GM12878 (cell line): ENCODE results near the gene KIF21A. TPM values are rescaled to one million over a fixed set of nuclear protein-coding genes. Genes with fewer than 3 reads are reported as not detected.

ENCODE experiments used
- ATAC-seq: fragments of 200-7000 bp; cut with Tn5 transposase; 3 replicates; pipeline ENCODE4 v1.9.1; 2020; ENCODE audit warnings: mild to moderate bottlenecking, moderate library complexity
- BruUV-seq: library from RNA; stranded (reverse); fragments of 400-500 nt; replicated peaks from 2 replicates; lab custom pipeline; 2021; lab: Mats Ljungman, UMichigan
- CTCF ChIA-PET: fragments of 300-600 bp; sonication (Branson Sonifier 250); formaldehyde crosslinking; extraction: SDS; loops from one replicate; lab custom pipeline; 2021; ENCODE audit warnings: inconsistent platforms; lab: Yijun Ruan, JAX
- POLR2A ChIA-PET: fragments of 350-600 bp; formaldehyde crosslinking; extraction: SDS; loops from one replicate; lab custom pipeline; 2021; ENCODE audit warnings: inconsistent platforms; lab: Charles Lee
- RAD21 ChIA-PET: fragments of 300-600 bp; sonication (Branson Sonifier 250); formaldehyde crosslinking; loops from one replicate; lab custom pipeline; 2023; ENCODE audit warnings: antibody characterized with exemption; ENCODE audit not compliant: unreplicated experiment; lab: Charles Lee
- SMC1A ChIA-PET: fragments of 300-600 bp; sonication (Branson Sonifier 250); formaldehyde crosslinking; loops from one replicate; lab custom pipeline; 2023; ENCODE audit not compliant: unreplicated experiment, uncharacterized antibody; lab: Charles Lee
- DNase-seq: peaks from one replicate; pipeline ENCODE4 v3.0.0-alpha.2; 2011; ENCODE audit warnings: low read depth, low spot score
- FAIRE-seq: peaks from 3 replicates; lab custom pipeline; 2011; peaks lifted over from hg19 to GRCh38; lab: Jason Lieb, UNC
- H2AFZ ChIP-seq: 2 replicates; pipeline ENCODE4 v1.6.0; 2011; ENCODE audit warnings: low read depth, low read length, control low read depth; ENCODE audit not compliant: control insufficient read depth
- H3K27ac ChIP-seq: 2 replicates; pipeline ENCODE4 v1.5.1; 2011; ENCODE audit warnings: control low read depth; ENCODE audit not compliant: control insufficient read depth, insufficient read depth
- H3K27me3 ChIP-seq, 2 experiments: replicated peaks in 1 of 2; 2 replicates each; pipeline versions ENCODE4 v1.6.0 to v1.6.1; 2011; ENCODE audit warnings: low read length in 1 of 2; ENCODE audit not compliant: control insufficient read depth in 2 of 2, insufficient read depth in 2 of 2
- H3K36me3 ChIP-seq, 2 experiments: 2 replicates each; pipeline ENCODE4 v1.5.1; 2011; ENCODE audit warnings: low read length in 1 of 2; ENCODE audit not compliant: control insufficient read depth in 2 of 2, insufficient read depth in 2 of 2
- H3K4me1 ChIP-seq: 2 replicates; pipeline ENCODE4 v1.6.1; 2011; ENCODE audit warnings: mild to moderate bottlenecking, low read length, moderate library complexity, mixed read lengths; ENCODE audit not compliant: control insufficient read depth, insufficient read depth
- H3K4me2 ChIP-seq: 2 replicates; pipeline ENCODE4 v1.6.0; 2011; ENCODE audit warnings: control low read depth; ENCODE audit not compliant: control insufficient read depth, insufficient read depth
- H3K4me3 ChIP-seq: fragments of 200-600 bp; sonication (generic); 2 replicates; pipeline ENCODE4 v1.5.1; 2016
- H3K79me2 ChIP-seq: 2 replicates; pipeline ENCODE4 v1.6.0; 2011; ENCODE audit warnings: low read length; ENCODE audit not compliant: control insufficient read depth, insufficient read depth
- H3K9ac ChIP-seq: 2 replicates; pipeline ENCODE4 v1.8.0; 2011; ENCODE audit warnings: low read length, control low read depth, mixed read lengths; ENCODE audit not compliant: control insufficient read depth, insufficient read depth
- H3K9me3 ChIP-seq: replicated peaks from 3 replicates; pipeline ENCODE4 v1.5.1; 2011; ENCODE audit warnings: mild to moderate bottlenecking, low read length; ENCODE audit not compliant: control insufficient read depth, insufficient read depth
- H4K20me1 ChIP-seq: 2 replicates; pipeline ENCODE4 v1.6.0; 2011; ENCODE audit not compliant: control insufficient read depth, insufficient read depth
- ASH2L ChIP-seq: fragments of 300-600, 200-600 bp; sonication (generic); IDR thresholded peaks from 2 replicates; pipeline ENCODE4 v1.6.1; 2017; ENCODE audit warnings: low read depth, mild to moderate bottlenecking, borderline replicate concordance
- DPF2 ChIP-seq: fragments of 450-650 bp; IDR thresholded peaks from 2 replicates; pipeline ENCODE4 v1.6.1; 2017; ENCODE audit warnings: mild to moderate bottlenecking
- EP300 ChIP-seq, 2 experiments: fragments of 150-350 bp in 1 of 2; IDR thresholded peaks; 2 replicates each; pipeline ENCODE4 v1.6.1; 2011 to 2012; ENCODE audit warnings: low read depth in 2 of 2, low read length in 2 of 2, borderline replicate concordance in 1 of 2, improper control_type of control experiment in 1 of 2, inconsistent platforms in 1 of 2; ENCODE audit not compliant: control insufficient read depth in 1 of 2
- HDAC2 ChIP-seq: fragments of 200-600 bp; sonication (generic); IDR thresholded peaks from 2 replicates; pipeline ENCODE4 v1.6.1; 2017
- IKZF2 ChIP-seq, 2 experiments: fragments of 450-650 bp; IDR thresholded peaks; 2 replicates each; pipeline ENCODE4 v1.6.1; 2017; ENCODE audit warnings: mild to moderate bottlenecking in 2 of 2, moderate library complexity in 2 of 2
- NR2F1 ChIP-seq: fragments of 450-650 bp; conservative IDR thresholded peaks from 2 replicates; pipeline ENCODE4 v1.6.1; 2017; ENCODE audit warnings: mild to moderate bottlenecking
- SIX5 ChIP-seq: IDR thresholded peaks from 2 replicates; pipeline ENCODE4 v1.6.1; 2011; ENCODE audit warnings: mild to moderate bottlenecking, low read depth, low read length, moderate library complexity; ENCODE audit not compliant: severe bottlenecking
- SP1 ChIP-seq: IDR thresholded peaks from one replicate; pipeline ENCODE4 v1.6.1; 2011; ENCODE audit warnings: low read depth, low read length
- STAT1 ChIP-seq: fragments of 450-650 bp; conservative IDR thresholded peaks from 2 replicates; pipeline ENCODE4 v1.6.1; 2014; ENCODE audit warnings: antibody characterized with exemption, mild to moderate bottlenecking
- SUZ12 ChIP-seq: fragments of 200-600 bp; sonication (generic); IDR thresholded peaks from one replicate; pipeline ENCODE4 v1.6.1; 2018; ENCODE audit warnings: antibody characterized with exemption, mild to moderate bottlenecking; ENCODE audit not compliant: unreplicated experiment
- TBL1XR1 ChIP-seq: IDR thresholded peaks from 2 replicates; pipeline ENCODE4 v1.6.1; 2012; ENCODE audit warnings: low read depth, low read length, improper control_type of control experiment
- TCF7 ChIP-seq: IDR thresholded peaks from 2 replicates; pipeline ENCODE4 v1.6.1; 2014; ENCODE audit warnings: antibody characterized with exemption, borderline replicate concordance
- YBX1 ChIP-seq: fragments of 450-650 bp; IDR thresholded peaks from 2 replicates; pipeline ENCODE4 v1.6.1; 2016; ENCODE audit warnings: antibody characterized with exemption
- ZBED1 ChIP-seq: IDR thresholded peaks from 2 replicates; pipeline ENCODE4 v1.6.1; 2016; ENCODE audit warnings: borderline replicate concordance
- WGBS: methylation state at CpG from one replicate; pipeline ENCODE4 v1.1.6; 2016; ENCODE audit warnings: low lambda C conversion rate; ENCODE audit not compliant: insufficient replicate concordance, insufficient coverage; ENCODE audit errors: missing lambda C conversion rate; 5-methylcytosine and 5-hydroxymethylcytosine counted together
- in situ Hi-C: fragments of 300-500 bp; cut with MboI; formaldehyde crosslinking; loops from 9 replicates; pipeline ENCODE4 v1.14.3; 2018; ENCODE audit warnings: mixed read lengths
- intact Hi-C: fragments of 100-400 bp; cut with micrococcal nuclease; formaldehyde crosslinking; loops from one replicate; pipeline ENCODE4 v1.14.2; 2022; ENCODE audit not compliant: unreplicated experiment
- polyA plus RNA-seq, 11 experiments: library from polyadenylated mRNA; depleted of rRNA in 4 of 11; unstranded in 6 of 11; stranded (reverse) in 5 of 11; fragments of >200 nt; fragmentation: Nextera tagmentation in 4 of 11; fragmentation: Illumina TruSeq in 1 of 11; extraction: Ambion mirVana in 4 of 11; extraction: Trizol in 1 of 11; gene quantifications; 1 replicate in 1 of 11; 2 replicates in 10 of 11; pipeline versions ENCODE4 v1.2.1 to v1.2.3, GENCODE V29; 2011 to 2016; ENCODE audit warnings: inconsistent platforms in 2 of 11, missing spikeins in 2 of 11, low read depth in 1 of 11
- total RNA-seq, 4 experiments: library from RNA; depleted of rRNA in 3 of 4; stranded (reverse); fragments of >200 nt in 3 of 4; fragmentation: Illumina TruSeq in 1 of 4; extraction: Trizol in 1 of 4; gene quantifications; 2 replicates each; pipeline versions ENCODE4 v1.2.1 to v1.2.3, GENCODE V29; 2013 to 2021
- TF ChIP-seq, protein P1 (sequence below): IDR thresholded peaks from 2 replicates; pipeline ENCODE4 v1.6.1; 2012; ENCODE audit warnings: mild to moderate bottlenecking, low read depth, low read length

KIF21A gene
- total and polyA plus RNA-seq, 10 of the 15 experiments (the other 5 are each of a cell fraction or from before 2014, with no cell fraction given): 21.3 to 42.1 (median 24.5) TPM

DNA sequence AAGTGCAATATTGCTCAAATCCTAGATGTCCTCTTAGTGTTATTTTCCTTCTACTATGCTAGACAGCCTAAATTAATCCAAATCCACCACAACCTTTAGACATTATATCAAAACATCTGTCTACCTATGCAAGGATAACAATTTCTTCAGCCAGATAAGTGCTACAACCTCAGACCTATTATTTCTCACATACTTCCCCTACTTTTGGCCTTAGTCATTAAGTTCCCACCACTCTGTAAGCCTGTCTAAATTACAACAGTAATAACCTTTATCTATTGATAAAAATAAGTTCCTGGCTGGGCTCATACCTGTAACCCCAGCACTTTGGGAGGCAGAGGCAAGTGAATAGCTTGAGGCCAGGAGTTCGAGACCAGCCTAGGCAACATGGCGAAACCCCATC, 74.0 kb downstream of the KIF21A start:
- H3K27me3 ChIP-seq: no peaks in the 10 kb centered on the region
- WGBS: 94% methylated on average over 2 of the region's 2 CpGs
- H3K9ac ChIP-seq: no peak overlapping the region
- no TSS peak for BruUV-seq
- H3K4me3 ChIP-seq: no peak overlapping the region
- CTCF ChIA-PET: interaction anchor here (1.0 to 1.7 kb wide), 3 partner anchors 74 to 323 kb away, joined by 3 to 5 read pairs (median 3); partner anchors contain the start of gene KIF21A
- H3K4me2 ChIP-seq: no peak overlapping the region
- FAIRE-seq (no peak), ATAC-seq (no peak), DNase-seq (no peak)
- H3K79me2 ChIP-seq: no peaks in the 10 kb centered on the region; the same call in 1 of the 2 replicates
- in situ Hi-C loops: no loop called here
- no peaks in the 10 kb centered on the region; the same call in 1 of the 3 replicates for H3K9me3 ChIP-seq
- 0 out of 2 replicates have a peak overlapping the region, but pooled peaks have one; percentile 67 for H3K27ac ChIP-seq
- no peak for TF ChIP-seq TBL1XR1
- no peak for TF ChIP-seq SP1
- TF ChIP-seq ZBED1: no peak
- no peak for TF ChIP-seq TCF7
- TF ChIP-seq IKZF2 (IDR thresholded peaks at IDR 0.05): no peak
- TF ChIP-seq NR2F1: no peak
- H3K36me3 ChIP-seq: no peaks in the 10 kb centered on the region; a peak in 1 of 4 replicates
- no peaks in the 10 kb centered on the region for H4K20me1 ChIP-seq
- H2AFZ ChIP-seq: no peak overlapping the region
- H3K4me1 ChIP-seq: peaks cover 27% of the 10 kb centered on the region
- RAD21 ChIA-PET: interaction anchor here (1.4 kb wide), 1 partner anchor 37 kb away, joined by 4 read pairs; no protein-coding TSS in a partner anchor
- POLR2A ChIA-PET: interaction anchor here (0.6 kb wide), 1 partner anchor 252 kb away, joined by 3 read pairs; no protein-coding TSS in a partner anchor
- SMC1A ChIA-PET: interaction anchor here (1.0 to 2.9 kb wide), 4 partner anchors 40 to 74 kb away, joined by 3 to 11 read pairs (median 4); partner anchors contain the start of gene KIF21A
- intact Hi-C loops: no loop called here

DNA sequence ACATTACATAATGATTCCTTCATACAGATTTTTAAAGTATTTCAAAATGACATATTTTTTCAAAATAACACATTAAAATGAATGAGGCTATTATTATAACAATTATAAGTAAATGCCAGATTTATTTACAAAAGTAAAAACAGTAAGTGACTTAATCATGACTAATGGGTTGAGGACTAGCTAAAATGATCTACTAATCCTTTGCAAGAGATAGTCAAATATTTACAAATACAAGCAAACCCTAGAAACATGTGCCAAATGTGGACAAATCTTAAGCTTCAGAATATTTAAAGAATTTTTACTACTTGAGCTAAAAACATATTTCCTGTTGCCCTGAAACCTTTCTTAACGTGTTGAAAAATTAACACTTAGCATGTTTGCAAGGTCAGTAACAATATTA, 74.8 kb downstream of the KIF21A start:
- ChIA-PET CTCF (interaction anchor here (0.9 to 1.7 kb wide), 5 partner anchors 10 to 324 kb away, joined by 3 to 6 read pairs (median 4); partner anchors contain the start of gene KIF21A), POLR2A (no interaction called here), SMC1A (interaction anchor here (0.8 to 2.9 kb wide), 12 partner anchors 12 to 324 kb away, joined by 3 to 11 read pairs (median 3); partner anchors contain the start of gene KIF21A), RAD21 (interaction anchor here (0.8 to 1.4 kb wide), 3 partner anchors 38 to 323 kb away, joined by 3 to 5 read pairs (median 4); no protein-coding TSS in a partner anchor)
- H2AFZ ChIP-seq: no peak overlapping the region
- FAIRE-seq: peak; percentile 23
- 4% methylated on average over 1 of the region's 1 CpG for WGBS
- H3K36me3 ChIP-seq: no peaks in the 10 kb centered on the region; a peak in 1 of 4 replicates
- H3K4me3 ChIP-seq: no peak overlapping the region
- 0 out of 2 replicates have a peak overlapping the region, but pooled peaks have one; percentile 17 for H3K4me2 ChIP-seq
- no peak for DNase-seq
- ATAC-seq: no peak
- in situ Hi-C loops (no loop called here), intact Hi-C loops (no loop called here)
- no TSS peak for BruUV-seq
- peaks cover 25% of the 10 kb centered on the region for H3K4me1 ChIP-seq
- H3K9ac ChIP-seq: no peak overlapping the region
- no peaks in the 10 kb centered on the region; the same call in 1 of the 2 replicates for H3K79me2 ChIP-seq
- H3K9me3 ChIP-seq: no peaks in the 10 kb centered on the region; the same call in 1 of the 3 replicates
- no peaks in the 10 kb centered on the region for H4K20me1 ChIP-seq
- peak overlapping the region; percentile 33; the same call in 1 of the 2 replicates for H3K27ac ChIP-seq
- H3K27me3 ChIP-seq: no peaks in the 10 kb centered on the region
- TF ChIP-seq STAT1 (no peak), EP300 (IDR thresholded peaks at IDR 0.05; ENCODE audit: borderline replicate concordance in 1 of 2, control insufficient read depth in 1 of 2, low read depth in 2 of 2, low read length in 2 of 2) (no peak), YBX1 (no peak), SIX5 (no peak), DPF2 (no peak), ASH2L (no peak), HDAC2 (no peak), SUZ12 (no peak)
- TF ChIP-seq, protein P1, sequence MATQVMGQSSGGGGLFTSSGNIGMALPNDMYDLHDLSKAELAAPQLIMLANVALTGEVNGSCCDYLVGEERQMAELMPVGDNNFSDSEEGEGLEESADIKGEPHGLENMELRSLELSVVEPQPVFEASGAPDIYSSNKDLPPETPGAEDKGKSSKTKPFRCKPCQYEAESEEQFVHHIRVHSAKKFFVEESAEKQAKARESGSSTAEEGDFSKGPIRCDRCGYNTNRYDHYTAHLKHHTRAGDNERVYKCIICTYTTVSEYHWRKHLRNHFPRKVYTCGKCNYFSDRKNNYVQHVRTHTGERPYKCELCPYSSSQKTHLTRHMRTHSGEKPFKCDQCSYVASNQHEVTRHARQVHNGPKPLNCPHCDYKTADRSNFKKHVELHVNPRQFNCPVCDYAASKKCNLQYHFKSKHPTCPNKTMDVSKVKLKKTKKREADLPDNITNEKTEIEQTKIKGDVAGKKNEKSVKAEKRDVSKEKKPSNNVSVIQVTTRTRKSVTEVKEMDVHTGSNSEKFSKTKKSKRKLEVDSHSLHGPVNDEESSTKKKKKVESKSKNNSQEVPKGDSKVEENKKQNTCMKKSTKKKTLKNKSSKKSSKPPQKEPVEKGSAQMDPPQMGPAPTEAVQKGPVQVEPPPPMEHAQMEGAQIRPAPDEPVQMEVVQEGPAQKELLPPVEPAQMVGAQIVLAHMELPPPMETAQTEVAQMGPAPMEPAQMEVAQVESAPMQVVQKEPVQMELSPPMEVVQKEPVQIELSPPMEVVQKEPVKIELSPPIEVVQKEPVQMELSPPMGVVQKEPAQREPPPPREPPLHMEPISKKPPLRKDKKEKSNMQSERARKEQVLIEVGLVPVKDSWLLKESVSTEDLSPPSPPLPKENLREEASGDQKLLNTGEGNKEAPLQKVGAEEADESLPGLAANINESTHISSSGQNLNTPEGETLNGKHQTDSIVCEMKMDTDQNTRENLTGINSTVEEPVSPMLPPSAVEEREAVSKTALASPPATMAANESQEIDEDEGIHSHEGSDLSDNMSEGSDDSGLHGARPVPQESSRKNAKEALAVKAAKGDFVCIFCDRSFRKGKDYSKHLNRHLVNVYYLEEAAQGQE: no peak
